ENCODE measurements around the gene PTPRD.

The PTPRD gene

GRCh38 chr9:10228082-10228481 is 384.7 kb downstream of the PTPRD start:
- Histone ChIP-seq H3K4me3 (ENCODE audit: low read depth, low read length) (no peak overlapping the region), H3K79me1 (ENCODE audit: low read length) (no peaks in the 10 kb centered on the region), H2BK120ac (ENCODE audit: insufficient read depth, low read length, poor library complexity) (no peak overlapping the region), H3K27me3 (ENCODE audit: insufficient read depth, low read length) (no peaks in the 10 kb centered on the region), H3K18ac (ENCODE audit: low read length) (no peak overlapping the region), H3K4ac (ENCODE audit: low read depth, low read length) (no peak overlapping the region), H2AK5ac (ENCODE audit: low read length) (no peak overlapping the region), H3K23ac (ENCODE audit: low read length) (no peak overlapping the region), H4K91ac (ENCODE audit: low read depth, low read length) (no peak overlapping the region), H3K9ac (ENCODE audit: low read length) (no peak overlapping the region), H3K27ac (ENCODE audit: low read depth, low read length) (no peak overlapping the region), H3K4me2 (ENCODE audit: low read length) (no peak overlapping the region), H2AFZ (ENCODE audit: insufficient read depth, low read length, poor library complexity) (no peak overlapping the region), H3K14ac (ENCODE audit: low read length) (no peak overlapping the region), H2BK5ac (ENCODE audit: low read depth, low read length, poor library complexity) (no peak overlapping the region), H3K79me2 (ENCODE audit: control insufficient read depth, insufficient read depth, low read length, poor library complexity) (no peaks in the 10 kb centered on the region), H3K4me1 (ENCODE audit: control insufficient read depth in 1 of 2, insufficient read depth in 2 of 2, low read length in 2 of 2) (no peaks in the 10 kb centered on the region), H4K12ac (ENCODE audit: low read depth, low read length) (no peak overlapping the region), H3K36me3 (ENCODE audit: control insufficient read depth in 1 of 2, insufficient read depth in 2 of 2, low read length in 2 of 2) (no peaks in the 10 kb centered on the region), H4K8ac (ENCODE audit: low read depth, low read length) (no peak overlapping the region), H3K9me3 (ENCODE audit: insufficient read depth, low read depth, low read length) (no peaks in the 10 kb centered on the region), H2BK12ac (ENCODE audit: low read length) (no peak overlapping the region)
- WGBS (ENCODE audit: extremely low coverage, insufficient coverage, insufficient read length) = no CpG with 5 or more reads among the region's 1 CpG
- DNase-seq = no peak

GRCh38 chr9:10226996-10227395 is 385.8 kb downstream of the PTPRD start:
- H3K18ac ChIP-seq (ENCODE audit: low read length) = no peak overlapping the region
- no peak overlapping the region for H3K14ac ChIP-seq (ENCODE audit: low read length)
- no peak for DNase-seq
- H2AK5ac ChIP-seq (ENCODE audit: low read length) = no peak overlapping the region
- no peak overlapping the region for H3K23ac ChIP-seq (ENCODE audit: low read length)
- H4K91ac ChIP-seq (ENCODE audit: low read depth, low read length) = no peak overlapping the region
- no peak overlapping the region for H4K12ac ChIP-seq (ENCODE audit: low read depth, low read length)
- H3K4me1 ChIP-seq (ENCODE audit: control insufficient read depth in 1 of 2, insufficient read depth in 2 of 2, low read length in 2 of 2) = no peaks in the 10 kb centered on the region
- no peak overlapping the region for H2BK120ac ChIP-seq (ENCODE audit: insufficient read depth, low read length, poor library complexity)
- WGBS (ENCODE audit: extremely low coverage, insufficient coverage, insufficient read length) = no CpG with 5 or more reads among the region's 4 CpGs
- no peak overlapping the region for H3K4me2 ChIP-seq (ENCODE audit: low read length)
- H4K8ac ChIP-seq (ENCODE audit: low read depth, low read length) = no peak overlapping the region
- H3K27ac ChIP-seq (ENCODE audit: low read depth, low read length) = no peak overlapping the region
- no peaks in the 10 kb centered on the region for H3K79me2 ChIP-seq (ENCODE audit: control insufficient read depth, insufficient read depth, low read length, poor library complexity)
- no peak overlapping the region for H2AFZ ChIP-seq (ENCODE audit: insufficient read depth, low read length, poor library complexity)
- no peaks in the 10 kb centered on the region for H3K36me3 ChIP-seq (ENCODE audit: control insufficient read depth in 1 of 2, insufficient read depth in 2 of 2, low read length in 2 of 2)
- no peaks in the 10 kb centered on the region for H3K27me3 ChIP-seq (ENCODE audit: insufficient read depth, low read length)
- no peak overlapping the region for H3K4me3 ChIP-seq (ENCODE audit: low read depth, low read length)
- H3K9me3 ChIP-seq (ENCODE audit: insufficient read depth, low read depth, low read length) = no peaks in the 10 kb centered on the region
- H2BK12ac ChIP-seq (ENCODE audit: low read length) = no peak overlapping the region
- H3K79me1 ChIP-seq (ENCODE audit: low read length) = no peaks in the 10 kb centered on the region
- H2BK5ac ChIP-seq (ENCODE audit: low read depth, low read length, poor library complexity) = no peak overlapping the region
- no peak overlapping the region for H3K4ac ChIP-seq (ENCODE audit: low read depth, low read length)
- no peak overlapping the region for H3K9ac ChIP-seq (ENCODE audit: low read length)

- Histone ChIP-seq H3K27ac (ENCODE audit: low read depth, low read length) (no peak overlapping the region), H4K91ac (ENCODE audit: low read depth, low read length) (no peak overlapping the region), H3K23ac (ENCODE audit: low read length) (no peak overlapping the region), H4K12ac (ENCODE audit: low read depth, low read length) (no peak overlapping the region), H3K4me1 (ENCODE audit: control insufficient read depth in 1 of 2, insufficient read depth in 2 of 2, low read length in 2 of 2) (no peaks in the 10 kb centered on the region), H2BK5ac (ENCODE audit: low read depth, low read length, poor library complexity) (no peak overlapping the region), H3K9ac (ENCODE audit: low read length) (no peak overlapping the region), H3K4me2 (ENCODE audit: low read length) (no peak overlapping the region), H2AK5ac (ENCODE audit: low read length) (no peak overlapping the region), H3K9me3 (ENCODE audit: insufficient read depth, low read depth, low read length) (no peaks in the 10 kb centered on the region), H2BK120ac (ENCODE audit: insufficient read depth, low read length, poor library complexity) (no peak overlapping the region), H3K79me2 (ENCODE audit: control insufficient read depth, insufficient read depth, low read length, poor library complexity) (no peaks in the 10 kb centered on the region), H4K8ac (ENCODE audit: low read depth, low read length) (no peak overlapping the region), H3K4me3 (ENCODE audit: low read depth, low read length) (no peak overlapping the region), H3K18ac (ENCODE audit: low read length) (no peak overlapping the region), H3K79me1 (ENCODE audit: low read length) (no peaks in the 10 kb centered on the region), H3K14ac (ENCODE audit: low read length) (no peak overlapping the region), H3K4ac (ENCODE audit: low read depth, low read length) (no peak overlapping the region), H2AFZ (ENCODE audit: insufficient read depth, low read length, poor library complexity) (no peak overlapping the region), H3K27me3 (ENCODE audit: insufficient read depth, low read length) (no peaks in the 10 kb centered on the region), H3K36me3 (ENCODE audit: control insufficient read depth in 1 of 2, insufficient read depth in 2 of 2, low read length in 2 of 2) (no peaks in the 10 kb centered on the region), H2BK12ac (ENCODE audit: low read length) (no peak overlapping the region)
- WGBS (ENCODE audit: extremely low coverage, insufficient coverage, insufficient read length) = no CpG with 5 or more reads among the region's 3 CpGs
- DNase-seq = no peak
These were observed 400.1 kb downstream of the PTPRD start for GRCh38 chr9:10212702-10213101.

- Histone ChIP-seq H3K36me3 (ENCODE audit: control insufficient read depth in 1 of 2, insufficient read depth in 2 of 2, low read length in 2 of 2) (no peaks in the 10 kb centered on the region), H2BK5ac (ENCODE audit: low read depth, low read length, poor library complexity) (no peak overlapping the region), H3K4me3 (ENCODE audit: low read depth, low read length) (no peak overlapping the region), H3K4me1 (ENCODE audit: control insufficient read depth in 1 of 2, insufficient read depth in 2 of 2, low read length in 2 of 2) (no peaks in the 10 kb centered on the region), H3K14ac (ENCODE audit: low read length) (no peak overlapping the region), H3K27ac (ENCODE audit: low read depth, low read length) (no peak overlapping the region), H3K23ac (ENCODE audit: low read length) (no peak overlapping the region), H4K8ac (ENCODE audit: low read depth, low read length) (no peak overlapping the region), H3K9ac (ENCODE audit: low read length) (no peak overlapping the region), H2AK5ac (ENCODE audit: low read length) (no peak overlapping the region), H2BK12ac (ENCODE audit: low read length) (no peak overlapping the region), H3K4ac (ENCODE audit: low read depth, low read length) (no peak overlapping the region), H4K12ac (ENCODE audit: low read depth, low read length) (no peak overlapping the region), H3K18ac (ENCODE audit: low read length) (no peak overlapping the region), H3K27me3 (ENCODE audit: insufficient read depth, low read length) (no peaks in the 10 kb centered on the region), H3K79me1 (ENCODE audit: low read length) (no peaks in the 10 kb centered on the region), H3K9me3 (ENCODE audit: insufficient read depth, low read depth, low read length) (no peaks in the 10 kb centered on the region), H4K91ac (ENCODE audit: low read depth, low read length) (no peak overlapping the region), H3K4me2 (ENCODE audit: low read length) (no peak overlapping the region), H2BK120ac (ENCODE audit: insufficient read depth, low read length, poor library complexity) (no peak overlapping the region), H3K79me2 (ENCODE audit: control insufficient read depth, insufficient read depth, low read length, poor library complexity) (no peaks in the 10 kb centered on the region), H2AFZ (ENCODE audit: insufficient read depth, low read length, poor library complexity) (no peak overlapping the region)
- WGBS (ENCODE audit: extremely low coverage, insufficient coverage, insufficient read length) = no CpG with 5 or more reads among the region's 3 CpGs
- no peak for DNase-seq
These were observed 404.1 kb downstream of the PTPRD start for GRCh38 chr9:10208691-10209069.
